ENCODE data around the gene SPINK2.

The SPINK2 gene

GRCh38 chr4:56791316-56791715 is 30.2 kb downstream of the SPINK2 start:
- Histone ChIP-seq H3K9ac (no peak overlapping the region), H3K9me3 (ENCODE audit: control insufficient read depth, low read length) (no peaks in the 10 kb centered on the region), H3K79me2 (no peaks in the 10 kb centered on the region), H3K4me1 (no peaks in the 10 kb centered on the region), H3K4me3 (ENCODE audit: low read depth, low read length) (no peak overlapping the region), H3K4me2 (ENCODE audit: low read length) (no peak overlapping the region), H3K27me3 (ENCODE audit: control insufficient read depth, insufficient read depth, low read length) (no peaks in the 10 kb centered on the region), H3K27ac (no peak overlapping the region), H2AFZ (no peak overlapping the region), H3K36me3 (ENCODE audit: control insufficient read depth, insufficient read depth, low read length) (no peaks in the 10 kb centered on the region)
- no peak for TF ChIP-seq CTCF (IDR thresholded peaks at IDR 0.05)

GRCh38 chr4:56790691-56791091 is 30.8 kb downstream of the SPINK2 start:
- Histone ChIP-seq H3K4me2 (ENCODE audit: low read length) (no peak overlapping the region), H3K27ac (no peak overlapping the region), H2AFZ (no peak overlapping the region), H3K4me3 (ENCODE audit: low read depth, low read length) (no peak overlapping the region), H3K27me3 (ENCODE audit: control insufficient read depth, insufficient read depth, low read length) (no peaks in the 10 kb centered on the region), H3K79me2 (no peaks in the 10 kb centered on the region), H3K36me3 (ENCODE audit: control insufficient read depth, insufficient read depth, low read length) (no peaks in the 10 kb centered on the region), H3K4me1 (no peaks in the 10 kb centered on the region), H3K9me3 (ENCODE audit: control insufficient read depth, low read length) (no peaks in the 10 kb centered on the region), H3K9ac (no peak overlapping the region)
- no peak for TF ChIP-seq CTCF (IDR thresholded peaks at IDR 0.05)

GRCh38 chr4:56788081-56788480 is 33.4 kb downstream of the SPINK2 start:
- TF ChIP-seq CTCF (IDR thresholded peaks at IDR 0.05) = no peak
- no peak overlapping the region for H3K27ac ChIP-seq
- H3K4me2 ChIP-seq (ENCODE audit: low read length) = no peak overlapping the region
- H3K4me1 ChIP-seq = no peaks in the 10 kb centered on the region
- H3K79me2 ChIP-seq = no peaks in the 10 kb centered on the region
- no peaks in the 10 kb centered on the region for H3K27me3 ChIP-seq (ENCODE audit: control insufficient read depth, insufficient read depth, low read length)
- H2AFZ ChIP-seq = no peak overlapping the region
- H3K4me3 ChIP-seq (ENCODE audit: low read depth, low read length) = no peak overlapping the region
- no peak overlapping the region for H3K9ac ChIP-seq
- no peaks in the 10 kb centered on the region for H3K36me3 ChIP-seq (ENCODE audit: control insufficient read depth, insufficient read depth, low read length)
- no peaks in the 10 kb centered on the region for H3K9me3 ChIP-seq (ENCODE audit: control insufficient read depth, low read length)

GRCh38 chr4:56787380-56787779 is 34.1 kb downstream of the SPINK2 start:
- Histone ChIP-seq H3K27me3 (ENCODE audit: control insufficient read depth, insufficient read depth, low read length) (no peaks in the 10 kb centered on the region), H3K4me1 (no peaks in the 10 kb centered on the region), H3K36me3 (ENCODE audit: control insufficient read depth, insufficient read depth, low read length) (no peaks in the 10 kb centered on the region), H3K79me2 (no peaks in the 10 kb centered on the region), H3K4me2 (ENCODE audit: low read length) (no peak overlapping the region), H3K4me3 (ENCODE audit: low read depth, low read length) (no peak overlapping the region), H2AFZ (no peak overlapping the region), H3K9ac (no peak overlapping the region), H3K27ac (no peak overlapping the region), H3K9me3 (ENCODE audit: control insufficient read depth, low read length) (no peaks in the 10 kb centered on the region)
- no peak for TF ChIP-seq CTCF (IDR thresholded peaks at IDR 0.05)

- H3K27me3 ChIP-seq (ENCODE audit: control insufficient read depth, insufficient read depth, low read length) = no peaks in the 10 kb centered on the region
- H3K4me1 ChIP-seq = no peaks in the 10 kb centered on the region
- H3K9ac ChIP-seq = no peak overlapping the region
- H3K36me3 ChIP-seq (ENCODE audit: control insufficient read depth, insufficient read depth, low read length) = no peaks in the 10 kb centered on the region
- H3K4me3 ChIP-seq (ENCODE audit: low read depth, low read length) = no peak overlapping the region
- no peaks in the 10 kb centered on the region for H3K79me2 ChIP-seq
- no peak for TF ChIP-seq CTCF (IDR thresholded peaks at IDR 0.05)
- H3K9me3 ChIP-seq (ENCODE audit: control insufficient read depth, low read length) = no peaks in the 10 kb centered on the region
- H3K27ac ChIP-seq = no peak overlapping the region
- no peak overlapping the region for H2AFZ ChIP-seq
- H3K4me2 ChIP-seq (ENCODE audit: low read length) = no peak overlapping the region
These were observed 34.5 kb downstream of the SPINK2 start for GRCh38 chr4:56786955-56787354.

Data from parathyroid adenoma (tissue), 2 donors.